WI38 (cell line): ENCODE data around the gene FBXO8.

Source experiments
- H3K4me3 ChIP-seq: 2 replicates; pipeline ENCODE4 v1.5.1; 2011; ENCODE audit warnings: low read depth, mild to moderate bottlenecking, control low read depth, low read length
- CTCF ChIP-seq: IDR thresholded peaks from 2 replicates; pipeline ENCODE4 v1.5.1; 2012; ENCODE audit warnings: low read depth, mild to moderate bottlenecking, control low read depth, low read length

Gene FBXO8, protein sequence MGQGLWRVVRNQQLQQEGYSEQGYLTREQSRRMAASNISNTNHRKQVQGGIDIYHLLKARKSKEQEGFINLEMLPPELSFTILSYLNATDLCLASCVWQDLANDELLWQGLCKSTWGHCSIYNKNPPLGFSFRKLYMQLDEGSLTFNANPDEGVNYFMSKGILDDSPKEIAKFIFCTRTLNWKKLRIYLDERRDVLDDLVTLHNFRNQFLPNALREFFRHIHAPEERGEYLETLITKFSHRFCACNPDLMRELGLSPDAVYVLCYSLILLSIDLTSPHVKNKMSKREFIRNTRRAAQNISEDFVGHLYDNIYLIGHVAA

DNA sequence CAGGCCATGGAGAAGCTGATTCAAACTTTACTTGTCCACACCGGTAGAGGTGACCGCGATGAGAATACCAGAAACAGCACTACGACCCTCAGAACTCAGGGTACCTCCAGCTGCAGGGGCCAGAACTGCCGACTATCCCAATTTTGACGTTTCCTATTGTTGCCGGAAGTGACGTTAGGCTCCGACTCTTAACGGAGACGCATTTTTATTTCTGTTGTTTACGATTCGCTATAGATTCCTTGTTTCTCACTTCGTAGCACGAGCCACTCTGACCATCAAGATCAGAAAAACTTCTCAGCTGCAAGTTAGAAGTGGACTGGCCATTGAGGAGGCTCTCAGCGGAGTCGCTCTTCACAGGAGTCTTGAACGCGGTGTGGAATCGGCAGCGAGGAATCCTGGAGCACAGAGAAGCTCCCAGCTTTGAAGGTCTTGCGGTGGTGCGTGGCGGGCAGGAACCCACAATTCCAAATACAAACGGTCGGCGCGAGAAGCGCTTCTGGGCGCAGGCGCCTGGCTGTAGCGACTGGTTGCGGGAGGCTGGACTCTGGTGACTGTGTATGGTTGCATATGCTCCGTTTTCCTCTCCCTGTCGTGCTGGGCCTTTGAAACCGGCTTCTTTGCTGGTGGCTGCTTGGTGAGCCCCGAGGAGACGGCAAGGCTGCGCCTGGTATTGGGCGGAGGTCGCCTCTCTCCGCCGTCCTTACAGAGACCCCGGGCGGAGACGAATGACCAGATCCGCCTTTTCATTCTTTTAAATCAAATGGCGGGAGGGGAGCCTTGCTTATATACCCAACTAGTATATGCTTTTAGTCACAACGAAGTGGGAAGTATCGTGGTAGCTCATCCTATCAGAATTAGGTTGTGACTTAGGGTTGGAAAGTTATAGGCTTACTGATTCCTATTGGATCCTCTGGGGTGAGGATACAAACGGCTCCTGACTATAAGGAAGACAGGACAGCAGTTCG lies at the start of gene FBXO8, which contains the start of gene CEP44:
FBXO8 (minus strand) TSS at position 161 of the 965 bp plus-strand sequence. CDS start 20,575 bp downstream, outside the sequence.
CEP44 (plus strand) TSS at position 405 of the 965 bp plus-strand sequence. CDS start 15,211 bp downstream, outside the sequence.
- TF ChIP-seq CTCF = no peak
- H3K4me3 ChIP-seq = peak within 1 kb of the TSS; percentile 76

- TF ChIP-seq CTCF = no peak
- H3K4me3 ChIP-seq = no peak overlapping the region
Observed at GRCh38 chr4:174332741-174333493, 49.5 kb upstream of the FBXO8 start.

GRCh38 chr4:174324725-174325124 lies 41.3 kb upstream of the FBXO8 start:
- no peak overlapping the region for H3K4me3 ChIP-seq
- no peak for TF ChIP-seq CTCF

- H3K4me3 ChIP-seq = no peak overlapping the region
- no peak for TF ChIP-seq CTCF
Observed at GRCh38 chr4:174324236-174324635, 40.8 kb upstream of the FBXO8 start.

DNA sequence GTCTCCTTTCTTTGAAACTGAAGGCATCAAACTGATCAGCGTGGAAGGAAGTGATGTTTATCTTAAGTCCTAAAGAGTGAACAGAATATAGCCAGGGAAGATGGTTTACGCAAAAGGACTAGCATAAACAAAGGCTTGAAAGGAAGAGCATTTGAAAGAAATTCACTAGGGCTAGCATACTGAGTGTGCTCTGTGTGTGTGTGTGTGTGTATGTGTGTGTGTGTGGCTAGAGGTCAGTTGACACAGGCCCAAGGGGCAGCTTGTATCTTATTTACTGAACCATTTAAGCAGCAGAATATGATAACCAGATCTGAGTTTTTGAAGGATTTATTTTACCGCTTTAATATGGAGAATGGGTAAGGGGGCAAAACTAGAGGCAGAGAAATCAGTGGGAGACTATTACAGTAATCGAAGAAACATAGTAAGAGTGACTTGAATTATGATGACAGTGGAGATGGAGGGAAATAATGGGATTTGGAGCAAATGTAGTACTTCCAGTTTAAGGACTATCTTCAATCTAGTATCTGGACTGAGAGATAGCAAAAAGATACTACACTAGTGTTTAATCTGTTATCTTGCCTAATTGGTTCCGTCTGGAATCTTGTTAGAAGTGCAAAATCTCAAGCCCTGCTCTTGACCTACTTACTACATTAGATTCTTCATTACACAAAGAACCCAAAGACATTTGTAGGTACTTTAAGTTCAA lies 37.2 kb upstream of the FBXO8 start:
- no peak overlapping the region for H3K4me3 ChIP-seq
- TF ChIP-seq CTCF = no peak

DNA sequence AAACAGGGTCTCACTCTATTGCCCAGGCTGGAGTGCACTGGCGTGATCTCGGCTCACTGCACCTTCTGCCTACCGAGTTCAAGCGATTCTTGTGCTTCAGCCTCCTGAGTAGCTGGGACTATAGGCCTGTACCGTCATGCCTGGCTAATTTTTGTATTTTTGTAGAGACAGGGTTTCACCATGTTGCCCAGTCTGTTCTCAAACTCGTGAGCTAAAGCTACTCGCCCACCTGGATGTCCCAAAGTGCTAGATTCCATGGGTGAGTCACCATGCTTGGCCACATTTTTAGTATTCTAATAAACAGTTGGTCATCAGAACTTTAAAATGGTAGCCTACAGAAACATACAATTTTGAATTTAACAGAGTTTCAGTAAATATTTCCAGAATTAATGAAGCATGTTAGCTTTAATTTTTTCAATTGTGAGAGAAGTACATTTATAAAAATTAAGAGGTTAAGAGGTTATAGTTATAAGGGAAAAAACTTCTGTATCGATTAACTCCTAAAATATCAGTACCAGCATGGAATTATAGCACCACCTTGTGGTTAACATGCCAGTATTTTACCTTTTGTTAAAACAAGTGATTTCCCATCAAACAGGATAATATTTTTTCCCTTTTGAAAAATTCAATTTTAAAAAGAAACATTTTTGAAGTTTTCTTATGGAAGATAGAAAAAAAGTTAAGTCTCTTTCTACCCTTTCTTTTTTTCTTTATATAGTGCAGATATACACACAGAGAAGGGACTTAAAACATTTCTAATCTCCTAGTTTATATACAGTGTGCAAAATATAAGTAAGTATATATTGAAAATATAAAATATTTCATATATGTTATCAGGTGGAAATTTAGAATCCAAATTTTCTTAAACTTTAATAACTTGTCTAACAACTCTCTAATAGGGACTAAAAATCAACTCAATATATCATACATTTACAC lies 35.6 kb upstream of the FBXO8 start:
- H3K4me3 ChIP-seq = no peak overlapping the region
- peak; percentile 34; the same call in 1 of the 2 replicates for TF ChIP-seq CTCF
